Activated CD4-positive, alpha-beta T cell treated with anti-CD3 and anti-CD28 coated beads, Interleukin-2, amount 10 ng/mL, durations not matched to agents 24 days and 14 days (primary cell): ENCODE measurements around the gene ACAA2. TPM values are rescaled to one million over a fixed set of nuclear protein-coding genes. Genes with fewer than 3 reads are reported as not detected.

Source experiments
- DNase-seq: peaks from one replicate; pipeline ENCODE4 v3.0.0; 2022
- H3K27ac Mint-ChIP-seq: one replicate; pipeline ENCODE4 v1.8.0; 2022; ENCODE audit warnings: mild to moderate bottlenecking, mixed read lengths
- H3K27me3 Mint-ChIP-seq: one replicate; pipeline ENCODE4 v1.8.0; 2022; ENCODE audit warnings: mixed read lengths
- H3K36me3 Mint-ChIP-seq: one replicate; pipeline ENCODE4 v1.8.0; 2022; ENCODE audit warnings: low read depth, mild to moderate bottlenecking, mixed read lengths
- H3K4me1 Mint-ChIP-seq: one replicate; pipeline ENCODE4 v1.8.0; 2021; ENCODE audit warnings: mixed read lengths
- H3K4me3 Mint-ChIP-seq: one replicate; pipeline ENCODE4 v1.8.0; 2022; ENCODE audit warnings: mild to moderate bottlenecking, moderate library complexity, mixed read lengths
- H3K9me3 Mint-ChIP-seq: one replicate; pipeline ENCODE4 v1.8.0; 2021; ENCODE audit warnings: mixed read lengths
- intact Hi-C: fragments of 100-400 bp; cut with micrococcal nuclease; formaldehyde crosslinking; loops from one replicate; pipeline ENCODE4 v1.15.1; 2023
- total RNA-seq: library from RNA; stranded (reverse); gene quantifications from 2 replicates; pipeline ENCODE4 v1.2.3, GENCODE V29; 2022

ACAA2 gene
- total RNA-seq, result 69.7 and 72.1 TPM in 2 replicates

- H3K27me3 Mint-ChIP-seq, result no peaks in the 10 kb centered on the region
- intact Hi-C loops, result loop anchor here (1.0 to 5.0 kb wide), 6 partner anchors 24 to 561 kb away; partner anchors contain the start of genes CFAP53, CXXC1 and RPL17
- peaks cover 43% of the 10 kb centered on the region for H3K36me3 Mint-ChIP-seq
- H3K9me3 Mint-ChIP-seq, result peaks cover 5% of the 10 kb centered on the region
- peak within 1 kb of the TSS; percentile 91 for H3K4me3 Mint-ChIP-seq
- DNase-seq, result peak; percentile 95
- H3K27ac Mint-ChIP-seq, result peak within 1 kb of the TSS; percentile 95
- H3K4me1 Mint-ChIP-seq, result peaks cover 54% of the 10 kb centered on the region
Measured at GRCh38 chr18:49813319-49814146, at the start of gene ACAA2. TSS of gene ACAA2 (minus strand) at chr18:49813533. CDS start at chr18:49813484, 49 bp downstream.

GRCh38 chr18:49862656-49863385 is 49.5 kb upstream of the ACAA2 start:
- Mint-ChIP-seq H3K27me3 (peaks cover 1% of the 10 kb centered on the region), H3K4me1 (no peaks in the 10 kb centered on the region), H3K4me3 (no peak overlapping the region), H3K27ac (no peak overlapping the region), H3K9me3 (no peaks in the 10 kb centered on the region), H3K36me3 (no peaks in the 10 kb centered on the region)
- intact Hi-C loops, result no loop called here
- DNase-seq, result no peak

- H3K9me3 Mint-ChIP-seq, result no peaks in the 10 kb centered on the region
- no peaks in the 10 kb centered on the region for H3K36me3 Mint-ChIP-seq
- H3K27ac Mint-ChIP-seq, result no peak overlapping the region
- intact Hi-C loops, result no loop called here
- no peak overlapping the region for H3K4me3 Mint-ChIP-seq
- DNase-seq, result peak; percentile 63
- H3K27me3 Mint-ChIP-seq, result peaks cover 1% of the 10 kb centered on the region
- no peaks in the 10 kb centered on the region for H3K4me1 Mint-ChIP-seq
Measured at GRCh38 chr18:49861659-49862058, 48.3 kb upstream of the ACAA2 start.

GRCh38 chr18:49859725-49860124 is 46.4 kb upstream of the ACAA2 start:
- Mint-ChIP-seq H3K4me1 (no peaks in the 10 kb centered on the region), H3K9me3 (no peaks in the 10 kb centered on the region), H3K27ac (no peak overlapping the region), H3K4me3 (no peak overlapping the region), H3K36me3 (no peaks in the 10 kb centered on the region), H3K27me3 (peaks cover 1% of the 10 kb centered on the region)
- intact Hi-C loops, result loop anchor here (5.0 kb wide), 2 partner anchors 47 to 127 kb away; partner anchors contain the start of gene ACAA2
- no peak for DNase-seq

- Mint-ChIP-seq H3K36me3 (no peaks in the 10 kb centered on the region), H3K4me3 (no peak overlapping the region), H3K27me3 (no peaks in the 10 kb centered on the region), H3K9me3 (no peaks in the 10 kb centered on the region), H3K4me1 (peaks cover 2% of the 10 kb centered on the region), H3K27ac (no peak overlapping the region)
- intact Hi-C loops, result loop anchor here (5.0 kb wide), 2 partner anchors 47 to 127 kb away; partner anchors contain the start of gene ACAA2
- DNase-seq, result no peak
Measured at GRCh38 chr18:49859021-49859359, 45.7 kb upstream of the ACAA2 start.

- H3K36me3 Mint-ChIP-seq, result no peaks in the 10 kb centered on the region
- intact Hi-C loops, result loop anchor here (1.0 to 5.0 kb wide), 4 partner anchors 46 to 348 kb away; partner anchors contain the start of gene ACAA2
- H3K27me3 Mint-ChIP-seq, result no peaks in the 10 kb centered on the region
- no peak overlapping the region for H3K4me3 Mint-ChIP-seq
- H3K27ac Mint-ChIP-seq, result no peak overlapping the region
- peak; percentile 89 for DNase-seq
- no peaks in the 10 kb centered on the region for H3K9me3 Mint-ChIP-seq
- peaks cover 2% of the 10 kb centered on the region for H3K4me1 Mint-ChIP-seq
Measured at GRCh38 chr18:49858309-49859020, 45.1 kb upstream of the ACAA2 start.

- no peaks in the 10 kb centered on the region for H3K9me3 Mint-ChIP-seq
- intact Hi-C loops, result loop anchor here (1.0 to 5.0 kb wide), 4 partner anchors 45 to 347 kb away; partner anchors contain the start of gene ACAA2
- no peaks in the 10 kb centered on the region for H3K27me3 Mint-ChIP-seq
- no peak for DNase-seq
- H3K36me3 Mint-ChIP-seq, result no peaks in the 10 kb centered on the region
- H3K27ac Mint-ChIP-seq, result no peak overlapping the region
- no peak overlapping the region for H3K4me3 Mint-ChIP-seq
- peaks cover 2% of the 10 kb centered on the region for H3K4me1 Mint-ChIP-seq
Measured at GRCh38 chr18:49857708-49858107, 44.4 kb upstream of the ACAA2 start.

GRCh38 chr18:49856496-49856895 is 43.2 kb upstream of the ACAA2 start:
- H3K36me3 Mint-ChIP-seq, result no peaks in the 10 kb centered on the region
- intact Hi-C loops, result loop anchor here (5.0 kb wide), 2 partner anchors 44 to 124 kb away; partner anchors contain the start of gene ACAA2

GRCh38 chr18:49855711-49856415 is 42.5 kb upstream of the ACAA2 start:
- H3K27ac Mint-ChIP-seq, result no peak overlapping the region
- intact Hi-C loops, result loop anchor here (5.0 kb wide), 2 partner anchors 44 to 124 kb away; partner anchors contain the start of gene ACAA2

More at GRCh38 chr18:49856496-49856895, 43.2 kb upstream of the ACAA2 start:
- Mint-ChIP-seq H3K4me1 (peaks cover 2% of the 10 kb centered on the region), H3K9me3 (no peaks in the 10 kb centered on the region), H3K4me3 (no peak overlapping the region), H3K27me3 (no peaks in the 10 kb centered on the region), H3K27ac (no peak overlapping the region)
- no peak for DNase-seq

GRCh38 chr18:49854681-49855080 is 41.3 kb upstream of the ACAA2 start:
- Mint-ChIP-seq H3K4me3 (no peak overlapping the region), H3K4me1 (peaks cover 2% of the 10 kb centered on the region), H3K9me3 (no peaks in the 10 kb centered on the region), H3K36me3 (no peaks in the 10 kb centered on the region), H3K27me3 (peaks cover 2% of the 10 kb centered on the region), H3K27ac (no peak overlapping the region)
- DNase-seq, result no peak
- intact Hi-C loops, result loop anchor here (5.0 kb wide), 2 partner anchors 42 to 122 kb away; partner anchors contain the start of gene ACAA2

More at GRCh38 chr18:49855711-49856415, 42.5 kb upstream of the ACAA2 start:
- H3K27me3 Mint-ChIP-seq, result no peaks in the 10 kb centered on the region
- peaks cover 2% of the 10 kb centered on the region for H3K4me1 Mint-ChIP-seq
- H3K9me3 Mint-ChIP-seq, result no peaks in the 10 kb centered on the region
- H3K36me3 Mint-ChIP-seq, result no peaks in the 10 kb centered on the region
- H3K4me3 Mint-ChIP-seq, result no peak overlapping the region
- no peak for DNase-seq

GRCh38 chr18:49853436-49853835 is 40.1 kb upstream of the ACAA2 start:
- no peak for DNase-seq
- H3K36me3 Mint-ChIP-seq, result no peaks in the 10 kb centered on the region
- intact Hi-C loops, result no loop called here
- no peaks in the 10 kb centered on the region for H3K9me3 Mint-ChIP-seq
- peaks cover 5% of the 10 kb centered on the region for H3K27me3 Mint-ChIP-seq
- H3K4me1 Mint-ChIP-seq, result peaks cover 4% of the 10 kb centered on the region
- H3K27ac Mint-ChIP-seq, result no peak overlapping the region
- H3K4me3 Mint-ChIP-seq, result no peak overlapping the region

- H3K36me3 Mint-ChIP-seq, result no peaks in the 10 kb centered on the region
- no peak overlapping the region for H3K4me3 Mint-ChIP-seq
- intact Hi-C loops, result no loop called here
- no peak for DNase-seq
- no peak overlapping the region for H3K27ac Mint-ChIP-seq
- H3K9me3 Mint-ChIP-seq, result no peaks in the 10 kb centered on the region
- peaks cover 8% of the 10 kb centered on the region for H3K27me3 Mint-ChIP-seq
- H3K4me1 Mint-ChIP-seq, result peaks cover 4% of the 10 kb centered on the region
Measured at GRCh38 chr18:49853011-49853410, 39.7 kb upstream of the ACAA2 start.

- Mint-ChIP-seq H3K9me3 (no peaks in the 10 kb centered on the region), H3K36me3 (no peaks in the 10 kb centered on the region), H3K27ac (no peak overlapping the region), H3K27me3 (peaks cover 11% of the 10 kb centered on the region), H3K4me3 (no peak overlapping the region), H3K4me1 (peaks cover 4% of the 10 kb centered on the region)
- no peak for DNase-seq
- intact Hi-C loops, result no loop called here
Measured at GRCh38 chr18:49851624-49852023, 38.3 kb upstream of the ACAA2 start.
